ENCODE results near the gene ATAD2B. TPM values are rescaled to one million over a fixed set of nuclear protein-coding genes. Genes with fewer than 3 reads are reported as not detected.

ATAD2B gene
- total and polyA plus RNA-seq, 10 donors, result 4.4 to 61.2 (median 36.8) TPM

- Histone ChIP-seq H3K36me3 (peaks cover 3 to 90% (median 18%) of the 10 kb centered on the region in 6 donors), H3K9me3 (peaks cover 4 to 51% (median 45%) of the 10 kb centered on the region in 8 donors), H3K27ac (no peak overlapping the region), H3K27me3 (replicated peaks in 1 of 7) (no peaks in the 10 kb centered on the region), H3K4me3 (no peak overlapping the region), H3K4me1 (no peaks in the 10 kb centered on the region)
- 95 to 98% (median 96%) methylated on average over 3 of the region's 3 CpGs for WGBS, 5 donors
- TF ChIP-seq POLR2A (IDR thresholded peaks at IDR 0.05) (no peak), POLR2AphosphoS5 (IDR thresholded peaks at IDR 0.05) (no peak)
- intact Hi-C loops (cut with DNase I; ENCODE audit: low total_unique reads), result no loop called here
- no peak for DNase-seq
Measured at GRCh38 chr2:23722255-23722654, 204.7 kb downstream of the ATAD2B start.

GRCh38 chr2:23721454-23721826, 205.5 kb downstream of the ATAD2B start:
- H3K4me3 ChIP-seq, result no peak overlapping the region
- no peak overlapping the region for H3K27ac ChIP-seq
- H3K9me3 ChIP-seq, result peaks cover 4 to 51% (median 45%) of the 10 kb centered on the region in 8 donors
- H3K4me1 ChIP-seq, result no peaks in the 10 kb centered on the region
- 80 to 100% (median 98%) methylated on average over 1 to 2 of the region's 2 CpGs for WGBS, 5 donors
- DNase-seq, result no peak
- peaks cover 3 to 95% (median 13%) of the 10 kb centered on the region in 6 donors for H3K36me3 ChIP-seq
- H3K27me3 ChIP-seq (replicated peaks in 1 of 7), result no peaks in the 10 kb centered on the region
- TF ChIP-seq POLR2AphosphoS5 (IDR thresholded peaks at IDR 0.05) (no peak), POLR2A (IDR thresholded peaks at IDR 0.05) (no peak), CTCF (IDR thresholded peaks at IDR 0.05 in 8 of 11, conservative IDR thresholded peaks at IDR 0.05 in 3 of 11) (no peak)
- intact Hi-C loops (cut with DNase I; ENCODE audit: low total_unique reads), result no loop called here

GRCh38 chr2:23720705-23721453, 206.0 kb downstream of the ATAD2B start:
- Histone ChIP-seq H3K36me3 (peaks cover 3 to 91% (median 9%) of the 10 kb centered on the region in 6 donors), H3K4me3 (no peak overlapping the region), H3K27ac (no peak overlapping the region), H3K4me1 (no peaks in the 10 kb centered on the region), H3K9me3 (peaks cover 4 to 47% (median 43%) of the 10 kb centered on the region in 8 donors), H3K27me3 (replicated peaks in 1 of 7) (no peaks in the 10 kb centered on the region)
- WGBS, 5 donors, result 90 to 96% (median 91%) methylated on average over 4 of the region's 4 CpGs
- intact Hi-C loops (cut with DNase I; ENCODE audit: low total_unique reads), result no loop called here
- no peak for DNase-seq
- TF ChIP-seq CTCF (IDR thresholded peaks at IDR 0.05 in 8 of 11, conservative IDR thresholded peaks at IDR 0.05 in 3 of 11) (no peak), POLR2AphosphoS5 (IDR thresholded peaks at IDR 0.05) (no peak), POLR2A (IDR thresholded peaks at IDR 0.05) (no peak)

- H3K9me3 ChIP-seq, result peaks cover 4 to 36% (median 33%) of the 10 kb centered on the region in 8 donors
- DNase-seq, result no peak
- peaks cover 0 to 79% (median 4%) of the 10 kb centered on the region in 6 donors for H3K36me3 ChIP-seq
- no peak for TF ChIP-seq POLR2AphosphoS5 (IDR thresholded peaks at IDR 0.05)
- no peak for TF ChIP-seq CTCF (IDR thresholded peaks at IDR 0.05 in 8 of 11, conservative IDR thresholded peaks at IDR 0.05 in 3 of 11)
- no peak for TF ChIP-seq POLR2A (IDR thresholded peaks at IDR 0.05)
- no peak overlapping the region for H3K27ac ChIP-seq
- 81 to 90% (median 85%) methylated on average over 5 of the region's 5 CpGs for WGBS, 5 donors
- H3K4me1 ChIP-seq, result no peaks in the 10 kb centered on the region
- no peak overlapping the region for H3K4me3 ChIP-seq
- H3K27me3 ChIP-seq (replicated peaks in 1 of 7), result no peaks in the 10 kb centered on the region
- intact Hi-C loops (cut with DNase I; ENCODE audit: low total_unique reads), result no loop called here
Measured at GRCh38 chr2:23719716-23720115, 207.2 kb downstream of the ATAD2B start.
